Neuronal stem cell (in vitro differentiated cells): ENCODE results near the gene RIC1.

Experiments used
- DNase-seq: peaks from one replicate; pipeline ENCODE4 v3.0.0-alpha.2; 2013; ENCODE audit warnings: low spot score
- H2AFZ ChIP-seq: one replicate; pipeline ENCODE4 v1.6.1; 2013; ENCODE audit warnings: mild to moderate bottlenecking, low read length, inconsistent platforms
- H2AK5ac ChIP-seq: 2 replicates; pipeline ENCODE4 v1.6.1; 2013; ENCODE audit warnings: low read depth, mild to moderate bottlenecking, inconsistent platforms, low read length, moderate library complexity, mixed read lengths
- H2BK120ac ChIP-seq: 2 replicates; pipeline ENCODE4 v1.6.1; 2013; ENCODE audit warnings: low read depth, mild to moderate bottlenecking, inconsistent platforms, low read length, moderate library complexity, mixed read lengths
- H2BK12ac ChIP-seq: one replicate; pipeline ENCODE4 v1.6.1; 2013; ENCODE audit warnings: low read length, inconsistent platforms
- H2BK15ac ChIP-seq: 2 replicates; pipeline ENCODE4 v1.6.1; 2013; ENCODE audit warnings: mild to moderate bottlenecking, low read length, inconsistent platforms, mixed read lengths
- H2BK5ac ChIP-seq: one replicate; pipeline ENCODE4 v1.6.1; 2013; ENCODE audit warnings: inconsistent platforms, mild to moderate bottlenecking, low read length, moderate library complexity
- H3K14ac ChIP-seq: one replicate; pipeline ENCODE4 v1.6.1; 2013; ENCODE audit warnings: low read length, inconsistent platforms
- H3K18ac ChIP-seq: 2 replicates; pipeline ENCODE4 v1.6.1; 2013; ENCODE audit warnings: low read length, inconsistent platforms
- H3K23ac ChIP-seq: 2 replicates; pipeline ENCODE4 v1.6.1; 2013; ENCODE audit warnings: low read depth, mild to moderate bottlenecking, mixed read lengths, low read length, inconsistent platforms; ENCODE audit not compliant: poor library complexity
- H3K27ac ChIP-seq: replicated peaks from 3 replicates; pipeline ENCODE4 v1.5.1; 2013; ENCODE audit warnings: low read length, inconsistent platforms
- H3K27me3 ChIP-seq, 3 experiments: 2 replicates each; pipeline ENCODE4 v1.6.1; 2013; ENCODE audit warnings: low read length in 3 of 3, mild to moderate bottlenecking in 2 of 3, inconsistent platforms in 1 of 3, low read depth in 1 of 3, mixed read lengths in 1 of 3, moderate library complexity in 1 of 3; ENCODE audit not compliant: control insufficient read depth in 3 of 3, insufficient read depth in 3 of 3
- H3K36me3 ChIP-seq, 2 donors: replicated peaks in 1 of 2; 2 replicates each; pipeline ENCODE4 v1.6.1; 2013; ENCODE audit warnings: low read length in 2 of 2; ENCODE audit not compliant: control insufficient read depth in 2 of 2, insufficient read depth in 2 of 2
- H3K4ac ChIP-seq: 2 replicates; pipeline ENCODE4 v1.6.1; 2013; ENCODE audit warnings: inconsistent platforms, mild to moderate bottlenecking, low read length, moderate library complexity
- H3K4me1 ChIP-seq, 2 donors: 1 replicate in 1 of 2; 2 replicates in 1 of 2; pipeline ENCODE4 v1.6.1; 2013; ENCODE audit warnings: low read length in 2 of 2, low read depth in 1 of 2; ENCODE audit not compliant: control insufficient read depth in 2 of 2, insufficient read depth in 1 of 2
- H3K4me2 ChIP-seq: one replicate; pipeline ENCODE4 v1.6.1; 2013; ENCODE audit warnings: mild to moderate bottlenecking, low read length, inconsistent platforms; ENCODE audit not compliant: insufficient read depth, poor library complexity, severe bottlenecking
- H3K4me3 ChIP-seq, 2 donors: 2 replicates each; pipeline ENCODE4 v1.5.1; 2013; ENCODE audit warnings: low read length in 2 of 2, mild to moderate bottlenecking in 2 of 2, inconsistent platforms in 1 of 2, moderate library complexity in 1 of 2
- H3K79me1 ChIP-seq: one replicate; pipeline ENCODE4 v1.6.1; 2013; ENCODE audit warnings: low read depth, mild to moderate bottlenecking, inconsistent platforms, low read length, moderate library complexity
- H3K9ac ChIP-seq: one replicate; pipeline ENCODE4 v1.6.1; 2013; ENCODE audit warnings: mild to moderate bottlenecking, low read depth, low read length, inconsistent platforms; ENCODE audit not compliant: poor library complexity
- H3K9me3 ChIP-seq, 2 donors: replicated peaks in 1 of 2; 2 replicates each; pipeline versions ENCODE3 to v1.6.1; 2013; ENCODE audit warnings: low read length in 2 of 2, mild to moderate bottlenecking in 2 of 2, inconsistent platforms in 1 of 2, low read depth in 1 of 2, mixed read lengths in 1 of 2, moderate library complexity in 1 of 2; ENCODE audit not compliant: control insufficient read depth in 2 of 2, insufficient read depth in 1 of 2
- H4K8ac ChIP-seq: one replicate; pipeline ENCODE4 v1.6.1; 2013; ENCODE audit warnings: low read depth, mild to moderate bottlenecking, inconsistent platforms, low read length, moderate library complexity
- H4K91ac ChIP-seq: one replicate; pipeline ENCODE4 v1.6.1; 2013; ENCODE audit warnings: low read length, low read depth, mild to moderate bottlenecking, inconsistent platforms; ENCODE audit not compliant: poor library complexity
- WGBS, 2 donors: extraction: QIAGEN DNeasy Blood & Tissue Kit; methylation state at CpG; one replicate each; pipeline ENCODE4 v1.1.7; 2013; ENCODE audit warnings: missing lambda C conversion rate in 2 of 2, mixed read lengths in 1 of 2; ENCODE audit not compliant: insufficient read length in 2 of 2, insufficient replicate concordance in 1 of 2; ENCODE audit errors: extremely low coverage in 2 of 2; 5-methylcytosine and 5-hydroxymethylcytosine counted together

Gene RIC1

GRCh38 chr9:5630081-5630507 is 1.2 kb downstream of the RIC1 start:
- Histone ChIP-seq H2BK12ac (no peak overlapping the region), H3K23ac (no peak overlapping the region), H3K27me3 (no peaks in the 10 kb centered on the region), H3K4me3 (peak overlapping the region; percentile 94 to 100), H2AK5ac (no peak overlapping the region), H3K4ac (no peak overlapping the region), H3K18ac (no peak overlapping the region), H4K91ac (no peak overlapping the region), H3K36me3 (no peaks in the 10 kb centered on the region), H3K27ac (no peak overlapping the region), H2AFZ (peak overlapping the region; percentile 98), H3K4me2 (peak overlapping the region; percentile 65), H3K14ac (no peak overlapping the region), H4K8ac (no peak overlapping the region), H2BK5ac (no peak overlapping the region), H3K9me3 (peaks cover 0 to 7% of the 10 kb centered on the region in 2 donors), H2BK120ac (no peak overlapping the region), H3K79me1 (peaks cover 3% of the 10 kb centered on the region), H2BK15ac (no peak overlapping the region), H3K4me1 (peaks cover 0 to 5% of the 10 kb centered on the region in 2 donors), H3K9ac (no peak overlapping the region)
- DNase-seq: peak; percentile 12
- no CpG with 5 or more reads among the region's 6 CpGs for WGBS, 2 donors

GRCh38 chr9:5631026-5631425 is 2.1 kb downstream of the RIC1 start:
- Histone ChIP-seq H3K18ac (no peak overlapping the region), H2AK5ac (no peak overlapping the region), H3K4me2 (no peak overlapping the region), H3K14ac (no peak overlapping the region), H2BK12ac (no peak overlapping the region), H2BK5ac (no peak overlapping the region), H2BK15ac (no peak overlapping the region), H4K91ac (no peak overlapping the region), H3K4me3 (peak overlapping the region in 1 of 2 donors; percentile 13), H2AFZ (no peak overlapping the region), H3K23ac (no peak overlapping the region), H3K4ac (no peak overlapping the region), H3K27me3 (no peaks in the 10 kb centered on the region), H4K8ac (no peak overlapping the region), H3K27ac (no peak overlapping the region), H3K36me3 (no peaks in the 10 kb centered on the region), H3K9ac (no peak overlapping the region), H2BK120ac (no peak overlapping the region), H3K79me1 (peaks cover 3% of the 10 kb centered on the region), H3K9me3 (peaks cover 2 to 14% of the 10 kb centered on the region in 2 donors), H3K4me1 (peaks cover 0 to 5% of the 10 kb centered on the region in 2 donors)
- DNase-seq: no peak
- WGBS, 2 donors: no CpG with 5 or more reads among the region's 1 CpG

- Histone ChIP-seq H4K91ac (no peak overlapping the region), H3K23ac (no peak overlapping the region), H2AFZ (no peak overlapping the region), H3K4me1 (peaks cover 0 to 3% of the 10 kb centered on the region in 2 donors), H2BK5ac (no peak overlapping the region), H3K4me3 (no peak overlapping the region), H3K27me3 (no peaks in the 10 kb centered on the region), H2BK12ac (no peak overlapping the region), H3K9me3 (peaks cover 2 to 15% of the 10 kb centered on the region in 2 donors), H3K36me3 (no peaks in the 10 kb centered on the region), H3K79me1 (peaks cover 3% of the 10 kb centered on the region), H3K27ac (no peak overlapping the region), H3K14ac (no peak overlapping the region), H4K8ac (no peak overlapping the region), H3K4ac (no peak overlapping the region), H3K9ac (no peak overlapping the region), H3K18ac (no peak overlapping the region), H2AK5ac (no peak overlapping the region), H2BK120ac (no peak overlapping the region), H3K4me2 (no peak overlapping the region), H2BK15ac (no peak overlapping the region)
- 100% methylated on average over 1 of the region's 3 CpGs; no CpG with 5 or more reads in 1 of the 2 donors for WGBS, 2 donors
- DNase-seq: no peak
These were observed 3.6 kb downstream of the RIC1 start for GRCh38 chr9:5632540-5632939.

GRCh38 chr9:5633243-5633642 is 4.3 kb downstream of the RIC1 start:
- Histone ChIP-seq H3K4me1 (peaks cover 0 to 3% of the 10 kb centered on the region in 2 donors), H3K9ac (no peak overlapping the region), H3K23ac (no peak overlapping the region), H3K9me3 (peaks cover 2 to 22% of the 10 kb centered on the region in 2 donors), H2BK5ac (no peak overlapping the region), H3K4ac (no peak overlapping the region), H2BK120ac (no peak overlapping the region), H2BK15ac (no peak overlapping the region), H4K91ac (no peak overlapping the region), H2AFZ (no peak overlapping the region), H3K18ac (no peak overlapping the region), H3K27ac (no peak overlapping the region), H2BK12ac (no peak overlapping the region), H3K79me1 (peaks cover 3% of the 10 kb centered on the region), H2AK5ac (no peak overlapping the region), H3K4me2 (no peak overlapping the region), H3K36me3 (no peaks in the 10 kb centered on the region), H3K14ac (no peak overlapping the region), H3K4me3 (no peak overlapping the region), H3K27me3 (no peaks in the 10 kb centered on the region), H4K8ac (no peak overlapping the region)
- no CpG with 5 or more reads among the region's 2 CpGs for WGBS, 2 donors
- DNase-seq: no peak
